GM21515 (cell line): ENCODE data around the gene IGFBP5.

ENCODE experiments used
- ATAC-seq: cut with Tn5 transposase; IDR thresholded peaks from one replicate; pipeline ENCODE4 v1.9.1; 2021; ENCODE audit not compliant: unreplicated experiment

Gene IGFBP5

DNA sequence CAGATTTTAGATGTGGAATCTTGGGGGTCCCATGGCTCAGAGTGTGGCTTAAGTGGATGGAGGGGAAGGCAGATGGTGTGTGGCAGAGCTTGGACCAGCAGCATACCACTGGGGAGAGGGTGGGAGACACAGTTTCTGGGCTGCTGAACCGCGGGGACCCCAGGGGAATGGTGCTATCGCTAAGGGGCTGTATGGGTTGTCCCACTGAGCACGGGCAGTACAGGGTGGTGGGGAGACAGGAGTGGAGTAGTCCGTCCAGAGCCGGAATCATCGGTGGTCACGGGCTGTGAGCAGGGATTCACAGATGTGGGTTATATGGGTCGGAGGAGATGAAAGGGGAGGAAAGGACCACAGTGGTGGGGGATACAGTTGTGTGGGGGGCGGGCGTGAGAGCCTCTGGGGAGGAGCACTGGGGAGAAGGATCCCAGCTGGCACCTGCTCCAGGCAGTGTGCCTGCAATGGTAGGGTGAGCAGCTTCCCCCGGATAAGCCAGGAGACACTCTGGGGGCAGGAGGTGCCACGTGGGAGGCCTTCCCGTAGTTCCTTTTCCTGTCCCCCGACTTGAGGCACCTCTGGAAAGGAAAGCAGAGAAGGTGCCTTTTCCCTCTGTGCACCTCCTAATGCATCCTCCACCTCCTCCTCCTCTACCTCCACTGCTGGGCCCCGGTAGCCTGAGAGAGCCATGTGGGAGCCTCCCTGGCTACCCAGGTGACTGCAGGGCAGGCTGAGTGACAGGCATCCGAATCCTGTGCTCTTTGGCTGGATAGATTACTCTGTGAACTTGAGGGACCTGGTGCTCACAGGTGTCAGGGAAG, 24.9 kb downstream of the IGFBP5 start:
- no peak for ATAC-seq

DNA sequence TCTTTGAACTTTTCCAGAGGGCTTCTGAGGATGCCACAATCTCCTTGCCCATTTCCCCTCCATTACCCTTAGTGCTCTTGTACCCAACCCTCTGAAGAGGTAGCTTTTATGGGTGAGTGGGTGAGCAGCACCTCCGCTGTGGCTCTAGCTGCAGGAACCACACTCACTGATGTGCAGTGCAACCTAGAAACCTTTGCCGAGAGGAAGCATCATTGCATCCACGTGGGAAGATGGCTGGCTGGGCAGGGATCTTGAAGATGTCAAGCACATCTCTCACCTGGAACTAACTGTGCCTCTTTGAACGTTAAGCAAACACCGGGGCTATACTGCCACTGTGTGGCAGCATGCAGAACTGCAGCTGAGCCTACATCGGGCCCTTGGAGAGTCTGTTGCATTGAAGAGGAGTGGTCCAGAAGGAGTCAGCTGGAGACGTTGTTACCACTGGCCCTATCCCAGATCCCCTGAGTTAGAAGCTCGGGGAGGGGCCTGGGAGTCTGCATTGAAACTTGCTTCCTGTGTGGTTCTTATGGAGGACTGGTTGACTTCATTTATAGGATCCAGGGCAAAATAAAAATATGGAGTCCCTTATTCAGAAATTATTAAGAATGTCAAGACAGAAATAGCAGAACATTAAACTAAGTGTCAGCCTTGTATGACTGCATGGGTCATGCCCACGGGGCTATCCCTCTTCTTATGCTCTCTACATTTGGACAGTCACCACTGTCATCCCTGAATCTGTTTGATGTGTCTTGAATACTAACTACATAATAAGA, 28.7 kb downstream of the IGFBP5 start:
- ATAC-seq = peak; percentile 69

DNA sequence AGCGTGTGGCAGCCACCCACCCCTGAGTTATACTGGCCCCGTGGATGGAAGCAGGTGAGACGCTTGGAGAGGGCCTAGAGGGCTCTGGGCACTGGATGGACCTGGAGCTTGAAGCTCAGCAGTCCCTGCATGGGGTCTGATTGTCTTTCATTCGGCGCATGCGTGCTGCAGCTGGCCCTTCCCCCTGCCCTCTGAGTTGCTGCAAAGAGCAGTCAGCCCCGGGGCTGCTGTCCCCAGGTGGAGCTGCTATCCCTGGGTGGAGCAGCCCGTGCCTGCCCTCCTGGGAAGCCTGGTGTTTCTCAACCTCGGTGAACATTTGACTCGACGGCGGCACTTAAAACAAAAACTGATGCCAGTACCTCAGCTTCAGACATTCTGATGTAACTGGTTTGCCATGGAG, 29.6 kb downstream of the IGFBP5 start:
- no peak for ATAC-seq

- no peak for ATAC-seq
Observed at GRCh38 chr2:216665242-216665641, 30.1 kb downstream of the IGFBP5 start.

DNA sequence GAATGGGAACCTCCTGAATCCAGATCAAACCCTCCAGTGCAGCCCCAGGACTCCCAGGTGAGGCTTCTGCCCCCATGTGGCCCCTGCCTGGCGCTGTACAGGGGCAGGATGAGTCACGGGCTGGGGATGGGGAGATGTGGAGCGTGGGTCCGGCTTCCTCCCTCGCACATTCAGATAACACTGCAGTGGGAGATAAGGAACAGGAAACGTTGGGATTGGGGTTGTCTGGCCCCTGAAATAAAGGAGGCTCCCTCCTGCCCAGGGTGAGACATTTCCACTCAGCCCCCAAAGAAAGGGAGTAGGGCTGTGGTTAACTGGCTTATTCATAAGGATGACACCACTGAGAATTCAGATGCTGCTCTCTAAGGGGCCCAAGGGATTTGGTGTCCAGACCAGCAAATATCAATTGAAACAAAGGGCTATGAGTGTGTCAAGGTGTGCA, 30.7 kb downstream of the IGFBP5 start:
- no peak for ATAC-seq

- no peak for ATAC-seq
Observed at GRCh38 chr2:216663846-216664245, 31.5 kb downstream of the IGFBP5 start.

DNA sequence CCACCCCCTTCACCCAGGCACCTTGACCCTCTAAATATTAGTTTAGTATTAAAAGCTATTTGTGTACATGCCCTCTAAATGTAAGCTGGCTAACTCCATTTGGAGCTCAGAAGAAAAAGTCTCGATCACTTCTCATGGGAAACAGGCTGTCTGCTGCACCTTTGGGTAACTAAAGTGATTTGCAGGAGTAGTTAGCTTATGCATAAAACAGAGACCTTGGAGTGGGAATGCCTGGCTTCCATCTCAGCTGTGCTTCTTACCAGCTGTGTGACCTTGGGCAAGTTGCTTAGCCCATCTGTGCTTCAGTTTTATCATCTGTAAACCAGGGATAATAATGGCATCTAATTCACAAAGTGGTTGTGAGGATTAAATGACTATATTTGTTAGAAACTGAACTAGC, 32.2 kb downstream of the IGFBP5 start:
- no peak for ATAC-seq

- ATAC-seq = no peak
Observed at GRCh38 chr2:216661639-216662375, 33.5 kb downstream of the IGFBP5 start.

DNA sequence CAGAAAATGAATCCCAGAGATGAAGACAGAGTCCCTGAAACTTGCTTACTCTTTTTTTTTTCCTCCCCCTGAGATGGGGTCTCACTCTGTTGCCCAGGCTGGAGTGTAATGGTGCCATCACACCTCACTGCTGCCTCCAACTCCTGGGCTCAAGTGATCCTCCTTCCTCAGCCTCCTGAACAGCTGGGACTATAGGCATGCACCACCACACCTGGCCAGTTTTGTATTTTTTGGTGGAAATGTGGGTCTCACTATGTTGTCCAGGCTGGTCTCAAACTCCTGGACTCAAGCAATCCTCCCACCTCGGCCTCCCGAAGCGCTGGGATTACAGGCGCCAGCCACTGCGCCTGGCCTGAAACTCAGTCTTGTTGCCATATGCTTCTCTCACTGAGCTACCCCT, 34.3 kb downstream of the IGFBP5 start:
- ATAC-seq = no peak

- ATAC-seq = no peak
Observed at GRCh38 chr2:216660496-216660895, 34.9 kb downstream of the IGFBP5 start.

DNA sequence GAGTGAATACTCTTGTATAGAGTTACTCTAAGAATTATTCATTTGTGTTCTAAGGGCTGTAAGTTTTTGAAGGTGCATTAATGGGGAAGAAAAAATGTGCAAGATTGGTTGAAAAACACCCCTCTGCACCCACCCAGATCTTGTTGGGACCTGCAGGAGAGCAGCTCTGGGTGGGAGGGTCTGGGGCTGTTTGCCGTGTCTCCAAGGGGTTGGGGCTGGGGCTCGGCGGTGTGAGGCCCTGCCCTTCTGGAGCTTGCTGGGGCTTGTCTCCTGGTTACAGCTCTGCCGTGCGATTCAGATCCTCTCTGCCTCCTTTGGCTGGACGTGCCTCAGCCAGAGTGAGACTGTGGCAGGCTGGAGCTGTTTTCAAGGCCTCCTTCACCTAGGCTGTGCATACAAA, 36.1 kb downstream of the IGFBP5 start:
- ATAC-seq = no peak

- no peak for ATAC-seq
Observed at GRCh38 chr2:216658757-216659156, 36.6 kb downstream of the IGFBP5 start.

DNA sequence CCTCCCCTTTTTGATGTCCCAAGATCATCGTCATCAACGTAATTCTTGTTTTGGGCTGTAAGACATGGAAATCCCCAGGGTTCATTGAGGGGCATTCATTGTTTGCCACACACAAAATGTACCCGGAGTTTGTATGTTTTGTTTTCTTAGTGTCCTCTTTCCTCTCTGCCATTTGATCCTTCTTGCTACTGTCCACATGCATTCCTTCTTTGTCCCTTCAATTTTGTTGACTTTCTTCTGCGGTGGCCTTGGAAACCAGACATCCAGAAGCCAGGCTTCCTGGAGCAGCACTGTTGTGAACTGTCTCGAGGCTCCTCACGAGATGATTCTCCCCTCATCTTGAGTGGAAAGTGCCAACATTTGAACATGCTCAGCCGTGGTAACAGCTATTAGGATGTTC, 37.4 kb downstream of the IGFBP5 start:
- no peak for ATAC-seq

DNA sequence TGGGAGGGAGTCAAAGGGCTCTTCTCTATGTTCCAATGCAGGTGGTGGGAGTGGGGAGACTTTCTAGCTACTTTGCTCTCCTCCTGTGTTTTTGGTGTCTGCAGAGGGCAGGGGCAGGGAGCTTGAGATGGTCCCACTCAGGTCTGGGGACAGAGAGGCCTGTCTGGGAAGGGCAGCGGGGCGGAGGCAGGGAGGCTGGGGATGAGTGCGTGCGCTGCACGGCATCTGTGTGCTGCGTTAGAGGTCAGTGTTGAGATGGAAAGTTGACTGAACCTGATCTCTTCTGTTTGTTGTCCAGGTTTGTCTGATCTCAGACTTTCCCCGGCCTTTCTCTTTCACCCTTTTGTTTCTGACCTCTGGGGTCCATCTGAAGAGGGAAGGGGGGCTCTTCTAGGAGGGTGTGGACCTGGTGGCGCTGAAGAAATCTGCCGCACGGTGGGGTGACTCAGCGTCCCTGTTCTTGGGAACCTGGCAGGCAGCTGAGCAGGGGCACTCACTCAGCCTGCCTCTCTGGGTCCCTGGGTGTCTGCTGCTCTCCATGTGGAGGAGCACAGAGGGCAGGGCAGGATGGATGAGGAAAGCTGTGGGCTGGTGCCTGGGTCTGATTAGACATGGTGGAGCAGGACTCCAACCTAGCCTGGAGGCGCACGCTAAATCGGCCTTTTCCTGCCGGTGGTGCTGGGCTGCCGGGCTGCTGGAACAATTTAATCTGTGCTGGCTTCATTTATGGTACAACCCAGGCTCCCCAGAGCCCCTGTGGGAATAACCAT, 38.1 kb downstream of the IGFBP5 start:
- ATAC-seq = no peak

DNA sequence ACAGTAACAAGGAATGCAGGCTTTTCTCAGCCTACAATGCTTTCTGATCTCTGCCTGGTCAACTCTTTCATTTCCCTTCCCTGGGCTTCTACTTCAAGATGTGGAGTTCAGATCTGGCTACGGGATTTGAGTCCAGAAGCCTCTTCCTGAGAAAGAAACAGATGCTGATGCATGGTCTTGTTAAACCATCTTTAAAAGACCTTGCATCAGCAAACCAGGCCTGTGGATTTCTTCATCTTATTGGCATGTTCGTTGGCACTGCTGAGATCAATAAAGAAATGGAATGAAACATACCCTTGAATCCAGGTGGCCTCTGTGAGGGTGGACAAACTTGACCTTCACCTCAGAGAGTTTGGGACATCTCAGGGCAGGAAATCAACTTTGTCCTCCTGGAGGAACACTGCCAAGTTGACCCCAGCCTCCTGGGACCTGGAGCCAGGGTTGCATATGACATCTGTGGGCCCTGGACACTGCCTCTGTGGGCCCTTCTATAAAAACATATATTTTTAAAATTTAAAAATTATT, 40.8 kb downstream of the IGFBP5 start:
- ATAC-seq = no peak

- no peak for ATAC-seq
Observed at GRCh38 chr2:216653931-216654365, 41.4 kb downstream of the IGFBP5 start.

DNA sequence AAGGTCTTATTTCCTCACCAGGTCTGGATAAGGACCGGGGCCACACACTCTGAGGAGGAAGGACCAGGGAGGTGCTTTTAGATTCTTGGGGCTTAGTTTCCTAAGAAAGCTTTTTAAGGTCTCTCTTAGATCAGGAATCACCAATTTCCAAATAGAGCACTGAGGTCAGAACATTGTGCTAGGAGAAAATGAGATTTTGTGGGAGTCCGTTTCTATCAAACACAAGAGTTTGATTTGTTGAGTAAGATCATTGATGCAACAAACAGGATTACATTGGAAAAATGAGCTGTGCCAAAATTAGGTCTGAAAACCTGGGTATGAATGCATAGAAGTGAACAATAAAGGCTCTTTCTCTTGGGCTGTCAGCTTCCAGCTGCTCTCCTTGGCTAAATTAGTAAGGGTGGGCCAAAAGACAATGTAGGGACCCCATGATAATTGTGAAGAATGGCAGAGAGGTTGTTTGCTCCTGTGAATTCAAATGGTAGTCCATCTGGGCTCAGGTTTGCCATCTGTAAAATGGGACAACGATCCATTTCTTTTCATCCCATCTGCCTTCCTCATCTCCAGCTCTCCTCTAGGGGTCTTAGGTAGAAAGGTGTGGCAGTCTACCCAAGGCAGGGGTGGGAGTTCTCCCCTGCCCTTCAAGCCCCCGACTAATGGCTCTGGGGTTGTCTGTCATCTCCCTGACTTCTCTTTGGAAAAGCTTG, 42.1 kb downstream of the IGFBP5 start:
- no peak for ATAC-seq

- no peak for ATAC-seq
Observed at GRCh38 chr2:216652566-216652965, 42.8 kb downstream of the IGFBP5 start.

- no peak for ATAC-seq
Observed at GRCh38 chr2:216651351-216651881, 43.9 kb downstream of the IGFBP5 start.
